Fibroblast of skin of left biceps (primary cell): ENCODE results near the gene CGN.

ENCODE experiments used
- DNase-seq, 2 experiments: peaks; one replicate each; pipeline ENCODE4 v3.0.0-alpha.2; 2013; ENCODE audit warnings: low read depth in 2 of 2

The CGN gene

GRCh38 chr1:151499930-151500329 is 11.3 kb upstream of the CGN start:
- no peak for DNase-seq

GRCh38 chr1:151501474-151501873 is 9.7 kb upstream of the CGN start:
- DNase-seq: no peak

- no peak for DNase-seq
These were observed 9.0 kb upstream of the CGN start for GRCh38 chr1:151502035-151502700.

DNA sequence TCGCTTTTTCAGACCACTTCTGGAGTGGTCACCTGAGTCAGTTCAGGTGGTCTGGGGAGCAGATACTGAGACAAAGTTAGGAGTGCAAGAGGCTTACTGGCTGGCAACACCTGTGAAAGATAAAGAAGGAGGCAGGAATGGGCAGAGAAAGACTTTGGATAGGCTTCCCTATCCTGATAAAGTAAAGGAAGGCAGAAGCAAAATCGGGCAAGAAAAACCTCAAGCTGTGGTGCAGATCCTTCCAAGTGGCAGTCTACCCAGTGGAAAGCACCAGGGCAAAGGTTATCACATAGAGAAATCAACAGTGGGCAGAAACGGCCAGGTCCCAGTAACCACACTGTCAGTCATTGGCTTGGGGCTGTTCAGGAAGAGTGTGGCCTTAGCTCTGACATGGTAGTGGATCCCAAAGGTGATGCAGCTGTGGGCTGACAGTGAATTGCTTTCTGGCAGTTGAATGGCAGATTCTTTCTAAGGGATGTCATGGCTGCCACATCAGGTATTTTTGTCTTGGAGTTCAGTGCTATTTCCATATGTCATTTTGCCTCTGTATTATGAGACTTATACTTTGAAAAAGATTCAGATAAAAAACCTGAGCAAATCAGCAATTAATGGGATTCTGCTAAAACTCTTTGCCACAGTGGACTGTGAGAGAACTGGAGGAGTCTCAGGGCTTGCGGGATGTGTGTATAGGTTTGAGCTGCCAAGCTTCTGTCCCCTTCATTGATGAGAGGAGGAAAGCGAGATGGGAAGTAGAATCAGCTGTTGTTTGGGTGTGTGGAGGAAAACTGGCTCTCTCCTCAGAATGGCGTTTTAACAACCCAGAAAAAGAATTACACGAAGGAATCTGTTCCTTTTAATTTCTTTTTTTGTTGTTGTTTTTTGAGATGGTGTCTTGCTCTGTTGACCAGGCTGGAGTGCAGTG is 8.1 kb upstream of the CGN start:
- no peak for DNase-seq

DNA sequence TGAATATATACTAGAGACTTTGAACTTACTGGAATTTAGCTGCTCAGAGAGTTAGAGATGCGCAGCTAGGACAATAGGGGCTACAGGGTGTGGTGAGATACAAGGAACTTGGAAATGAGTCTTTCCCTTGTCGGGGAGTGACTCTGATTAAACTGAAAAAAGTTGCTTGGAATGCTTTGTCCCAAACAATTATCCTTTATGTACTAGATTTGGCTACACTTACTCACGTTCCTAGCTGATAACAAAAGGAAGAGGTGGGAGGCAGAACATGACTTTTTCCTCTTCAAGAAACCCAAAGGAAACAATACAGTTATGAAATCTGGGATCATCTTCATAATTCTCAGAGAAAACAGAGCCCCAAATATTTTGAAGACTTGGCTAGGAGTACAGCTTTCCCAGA is 6.9 kb upstream of the CGN start:
- no peak for DNase-seq

DNA sequence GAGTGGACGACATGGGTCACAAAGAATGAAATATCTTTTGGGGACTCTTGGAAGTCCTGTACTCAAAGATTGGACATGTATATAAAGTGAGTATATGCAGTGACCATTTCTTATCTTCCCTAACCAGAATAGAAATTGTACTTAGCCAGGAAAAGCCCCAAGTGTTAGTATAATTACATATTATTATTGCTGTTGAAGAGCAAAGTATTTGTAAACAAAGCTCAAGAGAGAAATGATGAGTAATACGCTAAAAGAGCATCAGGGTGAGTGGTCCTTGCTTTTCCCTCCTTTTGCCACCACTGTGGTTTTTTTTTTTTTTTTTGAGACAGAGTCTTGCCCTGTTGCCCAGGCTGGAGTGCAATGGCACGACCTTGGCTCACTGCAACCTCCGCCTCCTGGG is 6.4 kb upstream of the CGN start:
- DNase-seq: no peak

- no peak for DNase-seq
These were observed 2.4 kb upstream of the CGN start for GRCh38 chr1:151508833-151509232.

DNA sequence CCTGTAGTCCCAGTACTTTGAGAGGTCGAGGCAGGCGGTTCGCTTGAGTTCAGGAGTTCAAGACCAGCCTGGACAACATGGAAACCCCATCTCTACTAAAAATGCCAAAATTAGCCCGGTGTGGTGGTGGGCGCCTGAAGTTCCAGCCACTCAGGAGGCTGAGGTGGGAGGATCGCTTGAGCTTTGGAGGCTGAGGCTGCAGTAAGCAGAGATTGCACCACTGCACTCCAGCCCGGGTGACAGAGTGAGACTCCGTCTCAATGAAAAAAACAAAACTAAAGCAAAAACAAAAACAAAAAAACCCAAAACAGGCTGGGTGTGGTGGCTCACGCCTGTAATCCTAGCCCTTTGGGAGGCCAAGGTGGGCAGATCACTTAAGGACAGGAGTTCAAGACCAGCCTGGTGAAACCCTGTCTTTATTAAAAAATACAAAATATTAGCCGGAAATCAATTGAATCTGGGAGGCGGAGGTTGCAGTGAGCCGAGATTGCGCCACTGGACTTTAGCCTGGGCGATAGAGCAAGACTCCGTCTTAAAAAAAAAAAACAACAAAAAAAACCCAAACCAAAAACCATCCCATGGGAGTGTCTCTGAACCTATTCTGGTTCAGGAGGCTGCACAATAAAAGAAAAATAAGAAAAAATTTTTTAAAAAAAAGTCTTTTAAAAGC is 1.7 kb upstream of the CGN start:
- no peak for DNase-seq

DNA sequence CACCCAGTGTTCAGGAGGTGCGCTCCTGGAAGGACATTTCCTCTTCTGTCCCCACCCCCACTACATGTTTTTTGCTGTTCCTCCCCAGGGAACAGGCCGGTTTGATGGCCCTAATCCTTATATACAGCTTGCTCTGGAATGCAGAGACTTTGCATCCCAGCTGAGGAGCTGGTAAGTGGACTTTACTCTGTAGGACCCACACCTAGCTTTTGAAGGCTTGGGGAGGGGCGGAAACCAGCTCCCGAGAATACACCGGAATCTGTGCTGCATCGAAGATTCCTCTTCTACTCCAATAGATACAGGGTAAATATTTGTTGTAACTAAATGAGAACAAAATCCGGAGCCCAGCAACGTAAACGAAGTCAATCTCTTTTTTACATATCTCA is 1.2 kb upstream of the CGN start:
- DNase-seq: no peak

DNA sequence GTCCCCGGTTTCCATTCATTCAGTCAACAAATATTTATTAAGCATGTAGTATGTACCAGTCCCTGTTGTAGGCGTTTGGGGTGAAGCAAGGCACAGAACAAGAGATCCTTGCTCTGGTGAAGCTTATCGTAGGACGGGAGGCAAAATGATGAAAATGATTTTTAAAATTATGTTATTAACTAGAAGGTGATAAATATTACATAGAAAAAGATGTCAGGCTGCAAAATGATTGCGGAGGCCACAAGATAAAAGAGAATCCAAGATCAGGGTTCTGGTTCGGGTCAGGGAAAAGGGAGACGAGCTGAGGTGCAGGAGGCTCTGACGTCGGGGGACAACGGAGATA is 602 bp upstream of the CGN start:
- no peak for DNase-seq

- DNase-seq: no peak
These were observed 539 bp downstream of the CGN start for GRCh38 chr1:151511636-151512215.

- DNase-seq: no peak
These were observed 1.1 kb downstream of the CGN start for GRCh38 chr1:151512326-151512725.

- no peak for DNase-seq
These were observed 1.8 kb downstream of the CGN start for GRCh38 chr1:151512801-151513625.

DNA sequence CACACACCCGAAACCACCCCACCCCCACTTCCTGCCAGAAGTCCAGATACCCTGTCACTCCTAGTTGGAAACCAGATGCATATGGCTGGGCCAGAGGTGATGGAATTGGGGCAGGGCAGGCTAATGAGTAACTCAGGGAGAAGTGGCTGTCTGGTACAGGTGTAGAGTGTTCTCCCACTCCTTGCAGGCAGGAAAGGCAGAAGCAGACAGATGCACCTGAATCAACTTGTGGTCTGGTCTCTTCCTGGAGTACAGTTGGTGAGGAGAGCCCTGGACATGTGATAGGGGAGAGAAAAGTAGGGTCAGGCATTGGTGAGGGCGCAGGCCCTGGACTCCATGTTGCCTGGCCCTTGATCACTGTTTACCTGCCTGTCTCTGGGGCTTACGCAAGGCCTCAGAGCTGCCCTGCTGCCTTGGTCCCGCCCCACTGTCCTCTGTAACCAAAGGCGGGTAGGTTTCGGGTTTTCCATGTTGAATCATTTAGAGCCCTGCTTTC is 2.5 kb downstream of the CGN start:
- no peak for DNase-seq

GRCh38 chr1:151514366-151514765 is 3.2 kb downstream of the CGN start:
- DNase-seq: no peak

DNA sequence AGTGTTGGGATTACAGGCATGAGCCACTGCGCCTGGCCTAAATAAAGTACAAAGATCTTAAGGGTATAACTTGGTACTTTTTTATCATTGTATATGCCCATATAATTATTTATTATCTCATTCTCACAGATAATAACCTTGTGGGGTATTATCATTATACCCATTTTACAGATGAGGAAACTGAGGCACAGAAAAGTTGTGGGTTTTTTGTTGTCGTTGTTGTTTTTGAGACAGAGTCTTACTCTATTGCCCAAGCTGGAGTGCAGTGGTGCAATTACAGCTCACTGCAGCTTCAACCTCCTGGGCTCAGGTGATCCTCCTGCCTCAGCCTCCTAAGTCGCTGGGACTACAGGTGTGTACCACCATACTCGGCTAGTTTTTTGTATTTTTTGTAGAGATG is 4.1 kb downstream of the CGN start:
- no peak for DNase-seq

GRCh38 chr1:151516031-151516511 is 4.9 kb downstream of the CGN start:
- no peak for DNase-seq

GRCh38 chr1:151518431-151518830 is 7.2 kb downstream of the CGN start:
- no peak for DNase-seq

DNA sequence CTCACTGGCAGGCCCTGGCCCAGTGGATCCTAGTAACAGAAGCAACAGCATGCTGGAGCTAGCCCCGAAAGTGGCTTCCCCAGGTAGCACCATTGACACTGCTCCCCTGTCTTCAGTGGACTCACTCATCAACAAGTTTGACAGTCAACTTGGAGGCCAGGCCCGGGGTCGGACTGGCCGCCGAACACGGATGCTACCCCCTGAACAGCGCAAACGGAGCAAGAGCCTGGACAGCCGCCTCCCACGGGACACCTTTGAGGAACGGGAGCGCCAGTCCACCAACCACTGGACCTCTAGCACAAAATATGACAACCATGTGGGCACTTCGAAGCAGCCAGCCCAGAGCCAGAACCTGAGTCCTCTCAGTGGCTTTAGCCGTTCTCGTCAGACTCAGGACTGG is 7.7 kb downstream of the CGN start:
- DNase-seq: no peak

- no peak for DNase-seq
These were observed 8.5 kb downstream of the CGN start for GRCh38 chr1:151519667-151520066.

- no peak for DNase-seq
These were observed 9.2 kb downstream of the CGN start for GRCh38 chr1:151520359-151520758.
